Middle frontal gyrus (tissue), 1 donor: ENCODE measurements around the gene CAD.

Experiments used
- DNase-seq: peaks from one replicate; pipeline ENCODE4 v3.0.0-alpha.2; 2015; ENCODE audit warnings: low spot score; ENCODE audit errors: extremely low spot score

The CAD gene

GRCh38 chr2:27198627-27199026, 18.5 kb upstream of the CAD start:
- DNase-seq = no peak

- DNase-seq = no peak
These were observed 17.9 kb upstream of the CAD start for GRCh38 chr2:27199241-27199640.

GRCh38 chr2:27201675-27202074, 15.5 kb upstream of the CAD start:
- no peak for DNase-seq

GRCh38 chr2:27202854-27203253, 14.3 kb upstream of the CAD start:
- DNase-seq = no peak

- no peak for DNase-seq
These were observed 13.4 kb upstream of the CAD start for GRCh38 chr2:27203741-27204140.

GRCh38 chr2:27204566-27204965, 12.6 kb upstream of the CAD start:
- no peak for DNase-seq

- DNase-seq = no peak
These were observed 12.0 kb upstream of the CAD start for GRCh38 chr2:27205206-27205605.

GRCh38 chr2:27206346-27206745, 10.8 kb upstream of the CAD start:
- no peak for DNase-seq

- no peak for DNase-seq
These were observed 8.6 kb upstream of the CAD start for GRCh38 chr2:27208486-27209050.

GRCh38 chr2:27209621-27210401, 7.4 kb upstream of the CAD start:
- no peak for DNase-seq

GRCh38 chr2:27211241-27211942, 5.8 kb upstream of the CAD start:
- DNase-seq = no peak

GRCh38 chr2:27211943-27212625, 5.1 kb upstream of the CAD start, which contains the start of the genes ATRAID and SLC5A6:
Gene ATRAID, plus strand, starts transcription at chr2:27212041. Its CDS starts 328 bp downstream, at chr2:27212369.
Gene SLC5A6, minus strand, starts transcription at chr2:27212268. Its CDS starts 4,618 bp downstream, at chr2:27207650.
- DNase-seq = peak; percentile 87

- DNase-seq = no peak
These were observed 4.3 kb upstream of the CAD start for GRCh38 chr2:27212626-27213471.

GRCh38 chr2:27214941-27215340, 2.2 kb upstream of the CAD start:
- no peak for DNase-seq

GRCh38 chr2:27216416-27217137, 592 bp upstream of the CAD start:
- no peak for DNase-seq

- DNase-seq = no peak
These were observed 1.4 kb downstream of the CAD start for GRCh38 chr2:27218614-27219013.

GRCh38 chr2:27219091-27219490, 1.9 kb downstream of the CAD start:
- DNase-seq = no peak

GRCh38 chr2:27220091-27220490, 2.9 kb downstream of the CAD start:
- DNase-seq = no peak

GRCh38 chr2:27221166-27221565, 4.0 kb downstream of the CAD start:
- DNase-seq = no peak

GRCh38 chr2:27222407-27222806, 5.2 kb downstream of the CAD start:
- no peak for DNase-seq
